Osteocyte (in vitro differentiated cells): ENCODE data around the gene TTBK2. TPM values are rescaled to one million over a fixed set of nuclear protein-coding genes. Genes with fewer than 3 reads are reported as not detected.

Experiments
- DNase-seq: peaks from one replicate; pipeline ENCODE4 v3.0.0; 2021; ENCODE audit warnings: mixed read lengths; ENCODE audit not compliant: unreplicated experiment; ENCODE audit errors: extremely low spot score
- H3K27ac Mint-ChIP-seq: one replicate; pipeline ENCODE4 v1.8.0; 2021; ENCODE audit warnings: mild to moderate bottlenecking, mixed read lengths; ENCODE audit not compliant: unreplicated experiment
- H3K27me3 Mint-ChIP-seq: one replicate; pipeline ENCODE4 v1.8.0; 2021; ENCODE audit warnings: mixed read lengths; ENCODE audit not compliant: unreplicated experiment
- H3K36me3 Mint-ChIP-seq: one replicate; pipeline ENCODE4 v1.8.0; 2021; ENCODE audit warnings: mixed read lengths; ENCODE audit not compliant: unreplicated experiment
- H3K4me1 Mint-ChIP-seq: one replicate; pipeline ENCODE4 v1.8.0; 2021; ENCODE audit warnings: mixed read lengths; ENCODE audit not compliant: unreplicated experiment
- H3K4me3 Mint-ChIP-seq: one replicate; pipeline ENCODE4 v1.8.0; 2021; ENCODE audit warnings: mild to moderate bottlenecking, moderate library complexity, mixed read lengths; ENCODE audit not compliant: unreplicated experiment
- H3K9me3 Mint-ChIP-seq: one replicate; pipeline ENCODE4 v1.8.0; 2021; ENCODE audit warnings: mixed read lengths; ENCODE audit not compliant: unreplicated experiment
- CTCF ChIP-seq: fragments of 200-600 bp; sonication (generic); IDR thresholded peaks from 2 replicates; pipeline ENCODE4 v1.5.0; 2021; ENCODE audit warnings: antibody characterized with exemption, mild to moderate bottlenecking, moderate library complexity
- total RNA-seq: library from RNA; stranded (reverse); gene quantifications from 2 replicates; pipeline ENCODE4 v1.2.1, GENCODE V29; 2021

TTBK2 gene
- total RNA-seq, 1 donor from 2014 or later, result 23.6 TPM

DNA sequence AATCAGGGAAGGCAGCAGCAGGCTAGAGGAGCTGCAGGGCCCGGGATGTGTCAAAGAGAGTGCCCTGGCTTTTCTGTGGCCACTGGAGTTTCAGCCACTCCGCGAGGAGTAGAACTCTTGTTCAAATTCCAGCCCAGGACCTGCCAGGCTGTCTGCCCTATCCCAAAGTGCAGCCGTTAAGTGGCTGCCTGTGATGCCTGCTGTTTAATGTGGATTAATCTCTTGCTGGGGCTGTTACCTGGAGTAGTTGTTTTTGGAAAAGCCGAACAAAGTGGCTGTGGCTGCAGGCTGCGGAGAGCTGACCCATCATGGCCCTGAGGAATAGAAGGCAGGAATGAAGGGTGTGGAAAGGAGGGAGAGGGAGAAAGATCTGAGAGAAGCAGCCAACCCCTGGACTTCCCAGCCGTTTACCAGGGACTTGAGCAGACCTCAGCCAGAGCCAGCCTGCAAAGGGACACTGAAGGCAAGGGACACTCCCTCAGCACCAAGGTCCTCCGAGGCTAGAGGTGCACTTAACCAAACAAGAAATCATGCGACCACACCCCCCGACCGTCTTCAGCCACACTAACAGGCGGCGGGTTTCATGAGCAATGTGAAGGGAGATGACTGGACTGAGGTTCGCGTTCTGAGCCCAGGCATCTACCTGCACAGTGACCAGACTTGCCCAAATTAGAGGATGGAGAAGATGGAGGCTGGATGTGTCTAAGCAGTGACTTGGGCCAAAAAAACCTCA, 188.3 kb downstream of the TTBK2 start:
- Mint-ChIP-seq H3K4me3 (no peak overlapping the region), H3K27me3 (no peaks in the 10 kb centered on the region), H3K36me3 (peaks cover 21% of the 10 kb centered on the region), H3K9me3 (no peaks in the 10 kb centered on the region), H3K27ac (no peak overlapping the region), H3K4me1 (peaks cover 11% of the 10 kb centered on the region)
- TF ChIP-seq CTCF, result no peak
- peak; percentile 71 for DNase-seq

GRCh38 chr15:42731461-42731860, 189.1 kb downstream of the TTBK2 start:
- Mint-ChIP-seq H3K27me3 (no peaks in the 10 kb centered on the region), H3K4me3 (no peak overlapping the region), H3K4me1 (peaks cover 10% of the 10 kb centered on the region), H3K27ac (no peak overlapping the region), H3K36me3 (peaks cover 26% of the 10 kb centered on the region), H3K9me3 (no peaks in the 10 kb centered on the region)
- no peak for TF ChIP-seq CTCF
- DNase-seq, result peak; percentile 59

DNA sequence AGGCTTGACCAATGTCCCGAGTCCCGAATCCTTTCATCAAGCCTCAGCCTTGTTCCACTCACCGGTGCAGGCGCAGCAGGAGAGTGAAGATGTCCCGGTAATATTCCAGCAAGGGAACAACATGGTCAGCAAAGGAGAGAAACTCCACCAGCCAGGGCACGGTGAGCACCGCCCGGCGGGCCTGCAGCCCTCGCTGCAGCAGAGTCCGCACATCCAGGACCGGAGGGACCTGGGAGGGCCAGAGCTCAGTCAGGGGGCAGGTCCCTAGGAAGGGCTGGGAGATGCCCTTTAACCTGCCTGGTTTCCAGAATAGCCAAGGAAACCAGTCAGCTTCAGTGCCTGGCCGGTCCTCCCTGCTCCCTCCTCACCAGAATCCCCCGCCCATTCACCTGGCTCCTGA, 190.0 kb downstream of the TTBK2 start:
- Mint-ChIP-seq H3K36me3 (peaks cover 26% of the 10 kb centered on the region), H3K9me3 (no peaks in the 10 kb centered on the region), H3K27ac (no peak overlapping the region), H3K4me1 (peaks cover 4% of the 10 kb centered on the region), H3K4me3 (no peak overlapping the region), H3K27me3 (no peaks in the 10 kb centered on the region)
- TF ChIP-seq CTCF, result no peak
- peak; percentile 71 for DNase-seq

GRCh38 chr15:42730135-42730534, 190.4 kb downstream of the TTBK2 start:
- Mint-ChIP-seq H3K4me1 (peaks cover 1% of the 10 kb centered on the region), H3K27ac (no peak overlapping the region), H3K9me3 (no peaks in the 10 kb centered on the region), H3K4me3 (no peak overlapping the region), H3K27me3 (no peaks in the 10 kb centered on the region), H3K36me3 (peaks cover 30% of the 10 kb centered on the region)
- no peak for DNase-seq
- TF ChIP-seq CTCF, result no peak

DNA sequence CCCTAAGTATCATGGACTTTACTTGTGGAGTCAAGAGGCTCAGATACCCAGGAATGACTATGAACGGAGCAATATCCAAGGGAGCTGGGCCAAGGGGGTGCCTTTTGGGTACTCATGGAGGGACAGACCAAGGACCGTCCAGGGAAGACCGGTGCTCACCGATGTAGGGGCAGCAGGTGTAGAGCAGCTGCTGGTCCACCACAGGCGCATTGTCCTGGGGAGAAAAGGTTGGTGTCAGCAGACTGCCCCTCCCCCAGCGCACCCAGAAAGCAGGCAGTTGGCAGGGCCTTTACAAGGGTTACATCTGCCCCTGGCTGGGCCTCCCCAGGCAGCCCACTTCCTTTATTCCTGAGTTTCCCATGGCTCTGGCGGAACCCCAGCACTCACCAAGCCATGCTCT, 191.2 kb downstream of the TTBK2 start:
- H3K4me1 Mint-ChIP-seq, result no peaks in the 10 kb centered on the region
- no peak overlapping the region for H3K27ac Mint-ChIP-seq
- DNase-seq, result peak; percentile 83
- no peak for TF ChIP-seq CTCF
- no peaks in the 10 kb centered on the region for H3K27me3 Mint-ChIP-seq
- H3K36me3 Mint-ChIP-seq, result peaks cover 34% of the 10 kb centered on the region
- no peaks in the 10 kb centered on the region for H3K9me3 Mint-ChIP-seq
- H3K4me3 Mint-ChIP-seq, result no peak overlapping the region
